Measurements from ENCODE around the gene SIRPA.

SIRPA gene

GRCh38 chr20:1853473-1853872, 41.7 kb upstream of the SIRPA start:
- TF ChIP-seq, protein P1, sequence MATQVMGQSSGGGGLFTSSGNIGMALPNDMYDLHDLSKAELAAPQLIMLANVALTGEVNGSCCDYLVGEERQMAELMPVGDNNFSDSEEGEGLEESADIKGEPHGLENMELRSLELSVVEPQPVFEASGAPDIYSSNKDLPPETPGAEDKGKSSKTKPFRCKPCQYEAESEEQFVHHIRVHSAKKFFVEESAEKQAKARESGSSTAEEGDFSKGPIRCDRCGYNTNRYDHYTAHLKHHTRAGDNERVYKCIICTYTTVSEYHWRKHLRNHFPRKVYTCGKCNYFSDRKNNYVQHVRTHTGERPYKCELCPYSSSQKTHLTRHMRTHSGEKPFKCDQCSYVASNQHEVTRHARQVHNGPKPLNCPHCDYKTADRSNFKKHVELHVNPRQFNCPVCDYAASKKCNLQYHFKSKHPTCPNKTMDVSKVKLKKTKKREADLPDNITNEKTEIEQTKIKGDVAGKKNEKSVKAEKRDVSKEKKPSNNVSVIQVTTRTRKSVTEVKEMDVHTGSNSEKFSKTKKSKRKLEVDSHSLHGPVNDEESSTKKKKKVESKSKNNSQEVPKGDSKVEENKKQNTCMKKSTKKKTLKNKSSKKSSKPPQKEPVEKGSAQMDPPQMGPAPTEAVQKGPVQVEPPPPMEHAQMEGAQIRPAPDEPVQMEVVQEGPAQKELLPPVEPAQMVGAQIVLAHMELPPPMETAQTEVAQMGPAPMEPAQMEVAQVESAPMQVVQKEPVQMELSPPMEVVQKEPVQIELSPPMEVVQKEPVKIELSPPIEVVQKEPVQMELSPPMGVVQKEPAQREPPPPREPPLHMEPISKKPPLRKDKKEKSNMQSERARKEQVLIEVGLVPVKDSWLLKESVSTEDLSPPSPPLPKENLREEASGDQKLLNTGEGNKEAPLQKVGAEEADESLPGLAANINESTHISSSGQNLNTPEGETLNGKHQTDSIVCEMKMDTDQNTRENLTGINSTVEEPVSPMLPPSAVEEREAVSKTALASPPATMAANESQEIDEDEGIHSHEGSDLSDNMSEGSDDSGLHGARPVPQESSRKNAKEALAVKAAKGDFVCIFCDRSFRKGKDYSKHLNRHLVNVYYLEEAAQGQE (IDR thresholded peaks at IDR 0.05; ENCODE audit: low read depth): no peak
- TF ChIP-seq MAX (IDR thresholded peaks at IDR 0.05) (no peak), TEAD4 (IDR thresholded peaks at IDR 0.05) (no peak), CEBPB (IDR thresholded peaks at IDR 0.05) (no peak), EGR1 (IDR thresholded peaks at IDR 0.05) (no peak)

DNA sequence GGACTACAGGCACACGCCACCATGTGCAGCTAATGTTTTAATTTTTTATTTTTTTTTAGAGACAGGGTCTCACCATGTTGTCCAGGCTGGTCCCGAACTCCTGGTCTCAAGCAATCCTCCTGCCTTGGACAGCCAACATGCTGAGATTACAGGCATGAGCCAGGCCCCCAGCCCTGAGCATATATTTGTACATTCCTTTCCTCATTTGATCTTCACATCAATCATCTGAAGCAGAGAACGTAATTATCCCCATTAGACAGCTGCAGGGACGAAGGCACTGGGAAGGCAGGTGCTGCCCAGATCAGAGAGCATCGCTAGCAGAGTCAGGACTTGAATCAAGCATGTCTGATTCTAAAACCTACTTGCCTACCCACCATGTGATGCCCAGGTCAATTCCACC, 41.0 kb upstream of the SIRPA start:
- TF ChIP-seq RAD21 (IDR thresholded peaks at IDR 0.05; ENCODE audit: low read depth) (no peak), FOXM1 (IDR thresholded peaks at IDR 0.05; ENCODE audit: borderline replicate concordance, low read depth) (no peak), YY1 (IDR thresholded peaks at IDR 0.05; ENCODE audit: low read depth) (no peak), TCF12 (IDR thresholded peaks at IDR 0.05; ENCODE audit: low read depth) (no peak)

DNA sequence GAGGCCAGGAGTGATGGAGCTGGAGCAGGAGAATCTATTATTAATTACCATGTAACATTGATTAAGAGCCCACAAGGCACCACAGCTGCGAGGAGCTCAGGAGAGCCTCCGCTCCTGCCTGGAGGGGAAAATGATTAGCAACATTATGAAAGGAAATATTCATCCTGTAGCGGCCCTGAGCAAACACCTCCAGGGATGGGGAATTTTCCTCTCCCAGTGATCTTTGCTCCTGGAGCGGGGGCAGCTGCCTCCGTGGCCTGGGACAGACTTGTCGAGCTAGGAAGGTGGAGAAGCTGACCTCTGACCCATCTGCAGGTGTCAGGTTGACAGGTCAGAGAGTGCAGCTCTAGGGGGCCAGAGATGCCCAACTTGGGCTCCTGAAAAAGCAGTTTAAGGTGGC, 40.1 kb upstream of the SIRPA start:
- TF ChIP-seq FOXM1 (IDR thresholded peaks at IDR 0.05; ENCODE audit: borderline replicate concordance, low read depth): no peak
- TF ChIP-seq CREB1 (IDR thresholded peaks at IDR 0.05; ENCODE audit: low read depth): no peak

DNA sequence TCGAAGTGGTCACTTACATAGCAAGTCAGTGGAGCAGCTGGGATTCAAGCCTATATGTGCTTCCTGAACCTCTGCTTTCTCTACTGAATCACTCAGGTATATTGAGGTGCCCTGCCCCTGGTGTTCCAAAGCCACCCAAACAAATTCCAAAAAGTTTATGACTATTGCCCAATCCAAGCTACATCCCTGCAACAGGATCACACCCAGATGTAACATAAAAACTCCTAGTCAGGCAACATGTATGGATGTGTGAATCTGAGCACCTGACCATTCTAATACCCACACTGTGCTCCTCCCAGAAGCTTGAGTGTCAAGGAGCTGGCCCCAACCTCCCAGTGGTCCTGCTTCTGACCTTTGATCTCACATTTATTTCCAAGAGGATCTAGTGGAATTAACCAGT, 39.5 kb upstream of the SIRPA start:
- no peak for TF ChIP-seq MAX (IDR thresholded peaks at IDR 0.05)
- TF ChIP-seq NFIC (IDR thresholded peaks at IDR 0.05): no peak
- TF ChIP-seq TAF1 (IDR thresholded peaks at IDR 0.05; ENCODE audit: low read depth): no peak
- no peak for TF ChIP-seq ZBTB7A (IDR thresholded peaks at IDR 0.05; ENCODE audit: low read depth)
- TF ChIP-seq CEBPB (IDR thresholded peaks at IDR 0.05): no peak
- TF ChIP-seq TCF12 (IDR thresholded peaks at IDR 0.05; ENCODE audit: low read depth): no peak
- TF ChIP-seq EP300 (IDR thresholded peaks at IDR 0.05; ENCODE audit: borderline replicate concordance): no peak
- TF ChIP-seq, protein P2, sequence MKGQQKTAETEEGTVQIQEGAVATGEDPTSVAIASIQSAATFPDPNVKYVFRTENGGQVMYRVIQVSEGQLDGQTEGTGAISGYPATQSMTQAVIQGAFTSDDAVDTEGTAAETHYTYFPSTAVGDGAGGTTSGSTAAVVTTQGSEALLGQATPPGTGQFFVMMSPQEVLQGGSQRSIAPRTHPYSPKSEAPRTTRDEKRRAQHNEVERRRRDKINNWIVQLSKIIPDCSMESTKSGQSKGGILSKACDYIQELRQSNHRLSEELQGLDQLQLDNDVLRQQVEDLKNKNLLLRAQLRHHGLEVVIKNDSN (IDR thresholded peaks at IDR 0.05): no peak
- TF ChIP-seq RAD21 (IDR thresholded peaks at IDR 0.05; ENCODE audit: low read depth): no peak
- TF ChIP-seq EGR1 (IDR thresholded peaks at IDR 0.05): no peak
- no peak for TF ChIP-seq TEAD4 (IDR thresholded peaks at IDR 0.05)

GRCh38 chr20:1856424-1856823, 38.8 kb upstream of the SIRPA start:
- TF ChIP-seq, protein P1 (IDR thresholded peaks at IDR 0.05; ENCODE audit: low read depth): no peak
- no peak for TF ChIP-seq EGR1 (IDR thresholded peaks at IDR 0.05)
- no peak for TF ChIP-seq CREB1 (IDR thresholded peaks at IDR 0.05; ENCODE audit: low read depth)
- TF ChIP-seq RAD21 (IDR thresholded peaks at IDR 0.05; ENCODE audit: low read depth): no peak
- no peak for TF ChIP-seq TEAD4 (IDR thresholded peaks at IDR 0.05)
- TF ChIP-seq FOXM1 (IDR thresholded peaks at IDR 0.05; ENCODE audit: borderline replicate concordance, low read depth): no peak
- TF ChIP-seq TAF1 (IDR thresholded peaks at IDR 0.05; ENCODE audit: low read depth): no peak
- no peak for TF ChIP-seq NFIC (IDR thresholded peaks at IDR 0.05)
- no peak for TF ChIP-seq ZBTB7A (IDR thresholded peaks at IDR 0.05; ENCODE audit: low read depth)
- no peak for TF ChIP-seq EP300 (IDR thresholded peaks at IDR 0.05; ENCODE audit: borderline replicate concordance)
- no peak for TF ChIP-seq TCF12 (IDR thresholded peaks at IDR 0.05; ENCODE audit: low read depth)
- TF ChIP-seq YY1 (IDR thresholded peaks at IDR 0.05; ENCODE audit: low read depth): no peak
- TF ChIP-seq, protein P2 (IDR thresholded peaks at IDR 0.05): no peak
- no peak for TF ChIP-seq MAX (IDR thresholded peaks at IDR 0.05)
- no peak for TF ChIP-seq CEBPB (IDR thresholded peaks at IDR 0.05)

DNA sequence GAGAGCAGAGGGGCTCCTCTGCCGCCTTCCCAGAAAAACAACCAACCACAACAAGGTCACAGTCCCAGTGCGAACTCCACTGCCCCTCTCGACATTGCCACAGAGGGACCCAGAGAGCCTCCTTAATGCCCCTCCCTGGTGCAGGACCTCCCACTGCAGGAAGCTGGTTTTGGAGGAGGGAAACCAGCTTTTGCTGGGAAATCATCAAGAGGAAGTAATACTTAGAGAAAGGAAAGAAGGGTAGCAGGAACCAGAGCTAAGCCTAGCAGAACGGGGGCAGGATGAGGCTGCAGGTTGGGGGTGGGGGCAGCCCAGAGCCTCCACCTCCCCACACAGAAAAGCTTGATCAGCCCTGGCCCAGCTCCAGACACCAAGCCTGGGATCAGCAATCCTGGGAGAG, 37.7 kb upstream of the SIRPA start:
- no peak for TF ChIP-seq RAD21 (IDR thresholded peaks at IDR 0.05; ENCODE audit: low read depth)

- TF ChIP-seq TCF12 (IDR thresholded peaks at IDR 0.05; ENCODE audit: low read depth): no peak
- TF ChIP-seq YY1 (IDR thresholded peaks at IDR 0.05; ENCODE audit: low read depth): no peak
- TF ChIP-seq NFIC (IDR thresholded peaks at IDR 0.05): no peak
These were observed 36.3 kb upstream of the SIRPA start for GRCh38 chr20:1858871-1859270.
